Activated CD4-positive, CD25-positive, alpha-beta regulatory T cell treated with anti-CD3 and anti-CD28 coated beads, Interleukin-2, amount 50 U/mL, for 24 hours (primary cell): ENCODE data around the gene IL1RL2.
A peak's percentile ranks its signal among the peaks of the same experiment; 100 is the strongest.

Experiments used
- ATAC-seq, 2 donors: fragments of 150-1000 bp; cut with Tn5 transposase; one replicate each; pipeline ENCODE4 v1.10.0; 2021; ENCODE audit warnings: mild to moderate bottlenecking in 1 of 2, moderate library complexity in 1 of 2

Gene IL1RL2

GRCh38 chr2:102159295-102159694, 27.5 kb upstream of the IL1RL2 start:
- ATAC-seq: peak in 1 of 2 donors; percentile 35

- ATAC-seq: no peak
Measured at GRCh38 chr2:102166189-102166845, 20.5 kb upstream of the IL1RL2 start.

- peak; percentile 35 to 59 for ATAC-seq
Measured at GRCh38 chr2:102168026-102168771, 18.6 kb upstream of the IL1RL2 start.

GRCh38 chr2:102171946-102172345, 14.9 kb upstream of the IL1RL2 start:
- no peak for ATAC-seq

- no peak for ATAC-seq
Measured at GRCh38 chr2:102172745-102173144, 14.1 kb upstream of the IL1RL2 start.

GRCh38 chr2:102176172-102176571, 10.7 kb upstream of the IL1RL2 start:
- no peak for ATAC-seq

- no peak for ATAC-seq
Measured at GRCh38 chr2:102177814-102178478, 8.9 kb upstream of the IL1RL2 start.

- ATAC-seq: no peak
Measured at GRCh38 chr2:102179061-102179460, 7.8 kb upstream of the IL1RL2 start.

GRCh38 chr2:102179788-102180686, 6.8 kb upstream of the IL1RL2 start:
- peak; percentile 40 to 65 for ATAC-seq

- ATAC-seq: no peak
Measured at GRCh38 chr2:102180687-102180999, 6.2 kb upstream of the IL1RL2 start.

- no peak for ATAC-seq
Measured at GRCh38 chr2:102181376-102181775, 5.4 kb upstream of the IL1RL2 start.

- peak in 1 of 2 donors; percentile 27 for ATAC-seq
Measured at GRCh38 chr2:102181919-102182635, 4.7 kb upstream of the IL1RL2 start.

GRCh38 chr2:102184018-102184417, 2.8 kb upstream of the IL1RL2 start:
- no peak for ATAC-seq

GRCh38 chr2:102184568-102184967, 2.3 kb upstream of the IL1RL2 start:
- no peak for ATAC-seq

GRCh38 chr2:102185347-102185746, 1.5 kb upstream of the IL1RL2 start:
- no peak for ATAC-seq

GRCh38 chr2:102187496-102188150, 800 bp downstream of the IL1RL2 start:
- peak; percentile 67 to 74 for ATAC-seq

- ATAC-seq: no peak
Measured at GRCh38 chr2:102190430-102191107, 3.7 kb downstream of the IL1RL2 start.

GRCh38 chr2:102191501-102191900, 4.7 kb downstream of the IL1RL2 start:
- no peak for ATAC-seq

- ATAC-seq: no peak
Measured at GRCh38 chr2:102193074-102193473, 6.3 kb downstream of the IL1RL2 start.

- ATAC-seq: no peak
Measured at GRCh38 chr2:102194609-102195268, 7.9 kb downstream of the IL1RL2 start.
